GM23338 (cell line): ENCODE data around the gene MYLK. TPM values are rescaled to one million over a fixed set of nuclear protein-coding genes. Genes with fewer than 3 reads are reported as not detected.

Experiments
- ATAC-seq: fragments of 200-7000 bp; cut with Tn5 transposase; 3 replicates; pipeline ENCODE4 v1.9.1; 2020
- DNase-seq: peaks from one replicate; pipeline ENCODE4 v3.0.0-alpha.2; 2015; ENCODE audit warnings: low spot score
- H2AFZ ChIP-seq: fragments of 200-600 bp; sonication (generic); 2 replicates; pipeline ENCODE4 v1.8.0; 2016; ENCODE audit warnings: antibody characterized with exemption, mild to moderate bottlenecking, moderate library complexity
- H3F3A ChIP-seq: fragments of 200-600 bp; sonication (generic); replicated peaks from 2 replicates; pipeline ENCODE4 v1.8.0; 2017; ENCODE audit warnings: antibody characterized with exemption, mixed run types, low read depth
- H3K27ac ChIP-seq: fragments of 200-600 bp; sonication (generic); 2 replicates; pipeline ENCODE4 v1.6.1; 2016; ENCODE audit warnings: low read depth
- H3K27me3 ChIP-seq: fragments of 200-600 bp; sonication (generic); 2 replicates; pipeline ENCODE4 v1.8.0; 2016; ENCODE audit warnings: mild to moderate bottlenecking, mixed run types, moderate library complexity; ENCODE audit not compliant: insufficient read depth
- H3K36me3 ChIP-seq: fragments of 200-600 bp; sonication (generic); 2 replicates; pipeline ENCODE4 v1.8.0; 2016; ENCODE audit warnings: mild to moderate bottlenecking; ENCODE audit not compliant: insufficient read depth
- H3K4me1 ChIP-seq: fragments of 200-600 bp; sonication (generic); 2 replicates; pipeline ENCODE4 v1.8.0; 2016; ENCODE audit warnings: mild to moderate bottlenecking, moderate library complexity; ENCODE audit not compliant: insufficient read depth
- H3K4me2 ChIP-seq: fragments of 200-600 bp; sonication (generic); 2 replicates; pipeline ENCODE4 v1.7.1; 2017; ENCODE audit warnings: mixed run types
- H3K4me3 ChIP-seq: fragments of 200-600 bp; sonication (generic); 2 replicates; pipeline ENCODE4 v1.6.1; 2016; ENCODE audit warnings: mixed run types
- H3K79me2 ChIP-seq: fragments of 200-600 bp; sonication (generic); replicated peaks from 2 replicates; pipeline ENCODE4 v1.8.0; 2017; ENCODE audit warnings: mild to moderate bottlenecking; ENCODE audit not compliant: insufficient read depth
- H3K9me2 ChIP-seq: fragments of 200-600 bp; sonication (generic); 2 replicates; pipeline ENCODE4 v1.8.0; 2017; ENCODE audit not compliant: insufficient read depth
- H4K20me1 ChIP-seq: fragments of 200-600 bp; sonication (generic); replicated peaks from 2 replicates; pipeline ENCODE4 v1.8.0; 2017; ENCODE audit warnings: mild to moderate bottlenecking; ENCODE audit not compliant: insufficient read depth
- H3K27ac Mint-ChIP-seq: 2 replicates; pipeline ENCODE4 v1.8.0; 2020; ENCODE audit warnings: inconsistent platforms, mild to moderate bottlenecking, moderate library complexity, mixed read lengths
- H3K27me3 Mint-ChIP-seq: 3 replicates; pipeline ENCODE4 v1.8.0; 2022; ENCODE audit warnings: low read depth, mild to moderate bottlenecking, moderate library complexity, mixed read lengths, inconsistent platforms; ENCODE audit not compliant: insufficient read depth, poor library complexity
- H3K36me3 Mint-ChIP-seq: 3 replicates; pipeline ENCODE4 v1.8.0; 2021; ENCODE audit warnings: low read depth, mild to moderate bottlenecking, inconsistent platforms, moderate library complexity, mixed read lengths
- H3K4me1 Mint-ChIP-seq: 3 replicates; pipeline ENCODE4 v1.8.0; 2020; ENCODE audit warnings: mild to moderate bottlenecking, inconsistent platforms, mixed read lengths
- H3K4me3 Mint-ChIP-seq: 3 replicates; pipeline ENCODE4 v1.8.0; 2021; ENCODE audit warnings: moderate library complexity, mild to moderate bottlenecking, inconsistent platforms, mixed read lengths
- H3K9me3 Mint-ChIP-seq: 3 replicates; pipeline ENCODE4 v1.8.0; 2020; ENCODE audit warnings: moderate library complexity, mild to moderate bottlenecking, inconsistent platforms, mixed read lengths
- CREB1 ChIP-seq: fragments of 250-450 bp; sonication (Bioruptor Pico); IDR thresholded peaks from 2 replicates; pipeline ENCODE4 v1.5.0; 2020; ENCODE audit warnings: low read depth, mild to moderate bottlenecking, moderate library complexity
- ETS1 ChIP-seq: IDR thresholded peaks from 2 replicates; pipeline ENCODE4 v1.6.1; 2016; ENCODE audit warnings: antibody characterized with exemption
- EZH2 ChIP-seq: fragments of 200-600 bp; sonication (generic); IDR thresholded peaks from one replicate; pipeline ENCODE4 v1.8.0; 2017; ENCODE audit warnings: antibody characterized with exemption, mild to moderate bottlenecking, low read depth; ENCODE audit not compliant: unreplicated experiment
- EZH2phosphoT487 ChIP-seq: fragments of 200-600 bp; sonication (generic); IDR thresholded peaks from one replicate; pipeline ENCODE4 v1.8.1; 2018; ENCODE audit warnings: antibody characterized with exemption; ENCODE audit not compliant: unreplicated experiment
- JUNB ChIP-seq: IDR thresholded peaks from one replicate; pipeline ENCODE4 v1.6.1; 2016; ENCODE audit warnings: antibody characterized with exemption; ENCODE audit not compliant: unreplicated experiment
- NANOG ChIP-seq: IDR thresholded peaks from 2 replicates; pipeline ENCODE4 v1.6.1; 2016; ENCODE audit warnings: antibody characterized with exemption, borderline replicate concordance
- REST ChIP-seq: IDR thresholded peaks from one replicate; pipeline ENCODE4 v1.6.1; 2018; ENCODE audit warnings: antibody characterized with exemption; ENCODE audit not compliant: unreplicated experiment
- STAT1 ChIP-seq: IDR thresholded peaks from one replicate; pipeline ENCODE4 v1.6.1; 2016; ENCODE audit warnings: antibody characterized with exemption; ENCODE audit not compliant: unreplicated experiment
- ZNF331 ChIP-seq: fragments of 250-450 bp; sonication (Bioruptor Pico); IDR thresholded peaks from 2 replicates; pipeline ENCODE4 v1.5.0; 2020; ENCODE audit warnings: low read depth, mild to moderate bottlenecking, moderate library complexity
- ZNF462 ChIP-seq: fragments of 250-450 bp; sonication (Bioruptor Pico); IDR thresholded peaks from 2 replicates; pipeline ENCODE4 v1.5.0; 2020; ENCODE audit warnings: mild to moderate bottlenecking, moderate library complexity
- polyA plus RNA-seq: library from polyadenylated mRNA; unstranded; fragments of >200 nt; fragmentation: Nextera tagmentation; extraction: Ambion mirVana; gene quantifications from 2 replicates; pipeline ENCODE4 v1.2.1, GENCODE V29; 2016
- total RNA-seq: library from RNA; depleted of rRNA; stranded (reverse); fragments of >200 nt; shearing (Covaris generic); gene quantifications from 2 replicates; pipeline ENCODE4 v1.2.3, GENCODE V29; 2014

Gene MYLK
- total and polyA plus RNA-seq, 2 experiments from 2014 or later = 11.5 to 17.9 TPM

- TF ChIP-seq ETS1 (no peak), EZH2 (no peak), CREB1 (no peak), REST (no peak), NANOG (no peak), STAT1 (no peak), ZNF331 (CRISPR knock-in tag) (no peak), EZH2phosphoT487 (no peak)
Measured at GRCh38 chr3:123694366-123695087, 189.6 kb downstream of the MYLK start (continued).

GRCh38 chr3:123693584-123694190, 190.4 kb downstream of the MYLK start:
- no peaks in the 10 kb centered on the region for H3K36me3 ChIP-seq
- ATAC-seq = no peak
- no peaks in the 10 kb centered on the region for H3K9me2 ChIP-seq
- Mint-ChIP-seq H3K4me3 (no peak overlapping the region), H3K27me3 (peaks cover 3% of the 10 kb centered on the region), H3K9me3 (no peaks in the 10 kb centered on the region), H3K36me3 (no peaks in the 10 kb centered on the region; the same call in 2 of the 3 replicates), H3K27ac (no peak overlapping the region), H3K4me1 (peaks cover 35% of the 10 kb centered on the region)
- H3K79me2 ChIP-seq = no peaks in the 10 kb centered on the region
- no peak overlapping the region for H3K4me2 ChIP-seq
- H4K20me1 ChIP-seq = no peaks in the 10 kb centered on the region
- H3K4me3 ChIP-seq = no peak overlapping the region
- H2AFZ ChIP-seq = no peak overlapping the region
- no peaks in the 10 kb centered on the region for H3F3A ChIP-seq
- H3K27ac ChIP-seq = no peak overlapping the region
- H3K27me3 ChIP-seq = no peaks in the 10 kb centered on the region
- H3K4me1 ChIP-seq = no peaks in the 10 kb centered on the region
- DNase-seq = no peak
- no peak for TF ChIP-seq ZNF331 (CRISPR knock-in tag)
- no peak for TF ChIP-seq JUNB
- no peak for TF ChIP-seq ZNF462 (CRISPR knock-in tag)
- TF ChIP-seq ETS1 = no peak
- TF ChIP-seq NANOG = no peak
